ENCODE results near the gene PARN.
A peak's percentile ranks its signal among the peaks of the same experiment; 100 is the strongest.
"Not testable (repeated sequence)": the region's sequence is repeated elsewhere in the genome, so short reads cannot be mapped to it uniquely, and the experiment has no call there.

The PARN gene

DNA sequence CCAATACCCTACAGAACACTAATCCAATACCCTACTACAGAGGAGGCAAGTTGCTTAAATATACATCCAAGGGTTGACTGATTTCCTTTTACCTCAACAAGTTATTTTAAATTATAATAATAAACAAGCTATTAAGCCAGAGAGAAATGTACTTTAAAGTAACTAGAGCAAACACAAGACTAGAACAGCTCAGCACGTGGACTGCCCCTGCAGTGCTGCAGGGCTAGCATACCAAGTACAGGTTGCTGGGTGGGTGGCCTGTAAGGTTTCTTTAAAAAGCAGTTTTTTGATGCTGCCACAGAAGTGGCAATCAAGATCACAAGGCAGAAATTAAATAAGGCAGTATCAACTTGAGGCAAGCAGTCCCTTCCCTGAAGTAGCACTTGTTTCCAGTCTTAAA, 63.5 kb downstream of the PARN start:
- DNase-seq = no peak

DNA sequence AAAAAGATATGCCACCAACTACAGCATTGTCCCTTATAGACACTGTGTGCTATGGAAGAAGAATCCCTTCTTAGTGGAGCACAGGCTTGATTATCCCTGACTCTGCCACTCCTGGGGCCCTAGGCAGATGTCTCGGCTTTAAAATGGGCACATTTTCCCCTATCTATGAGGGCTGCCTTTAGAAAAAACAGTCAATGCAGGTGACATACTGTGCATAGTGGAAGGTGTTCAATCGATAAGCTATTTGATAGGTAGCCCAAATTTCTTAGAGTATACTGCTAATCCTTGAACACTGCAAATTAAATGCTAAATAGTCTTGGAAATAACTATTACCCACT, 64.4 kb downstream of the PARN start:
- no peak for DNase-seq

DNA sequence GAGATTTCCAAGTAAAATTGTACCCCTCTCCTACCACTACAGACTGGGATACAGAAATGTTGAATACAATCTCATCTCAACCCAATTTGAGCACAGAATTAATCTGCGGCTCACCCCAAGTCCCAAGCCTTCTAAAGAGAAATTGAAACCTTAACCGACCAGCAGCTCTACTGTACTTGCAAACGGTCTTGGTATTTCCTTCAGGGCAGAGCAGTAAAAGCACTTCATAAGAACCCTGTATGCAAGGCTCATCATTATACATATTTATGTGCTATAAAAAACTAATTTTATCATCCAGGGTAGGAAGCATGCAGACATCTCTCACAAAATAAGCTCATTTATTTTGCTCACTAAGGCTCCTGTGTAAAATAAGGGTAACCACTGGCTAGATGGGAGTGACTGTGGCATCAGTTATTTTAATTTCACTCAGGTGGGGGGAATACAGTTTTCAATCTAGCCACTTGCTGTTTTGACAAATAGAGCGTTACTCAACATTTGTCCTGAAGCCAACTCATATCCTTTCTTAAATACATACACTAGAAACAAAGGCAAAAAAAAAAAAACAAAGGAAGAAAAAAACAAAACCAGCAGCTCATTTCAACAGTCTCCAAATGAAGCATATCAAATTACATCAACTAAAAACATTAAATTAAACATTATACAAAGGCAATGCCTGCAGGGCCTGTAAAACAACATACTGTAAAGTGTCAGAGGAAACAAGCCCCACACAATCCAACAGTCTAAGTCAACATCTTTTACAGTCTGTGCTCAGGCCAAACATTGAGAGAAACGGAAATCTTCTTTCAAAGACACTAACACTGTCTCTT, 65.0 kb downstream of the PARN start:
- peak; percentile 71 for DNase-seq

DNA sequence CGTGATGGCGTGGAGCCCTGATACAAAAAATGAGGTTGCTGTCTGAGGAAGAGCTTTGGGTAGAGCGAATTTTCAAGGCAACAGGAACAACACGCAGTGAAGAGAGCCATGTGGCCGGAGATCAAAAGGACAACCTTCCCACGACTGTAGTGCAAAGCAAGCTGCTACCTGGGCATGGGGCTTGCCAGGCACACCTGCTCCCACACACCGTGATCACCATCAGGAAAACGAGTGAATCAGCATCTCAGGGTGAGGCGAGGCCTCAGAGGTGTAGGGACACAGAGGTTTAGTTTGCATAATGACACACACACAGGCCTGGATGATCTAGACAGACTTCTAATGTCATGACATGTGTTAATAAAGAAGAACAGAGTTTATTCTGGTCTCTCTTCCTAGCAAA, 65.7 kb downstream of the PARN start:
- DNase-seq = no peak

DNA sequence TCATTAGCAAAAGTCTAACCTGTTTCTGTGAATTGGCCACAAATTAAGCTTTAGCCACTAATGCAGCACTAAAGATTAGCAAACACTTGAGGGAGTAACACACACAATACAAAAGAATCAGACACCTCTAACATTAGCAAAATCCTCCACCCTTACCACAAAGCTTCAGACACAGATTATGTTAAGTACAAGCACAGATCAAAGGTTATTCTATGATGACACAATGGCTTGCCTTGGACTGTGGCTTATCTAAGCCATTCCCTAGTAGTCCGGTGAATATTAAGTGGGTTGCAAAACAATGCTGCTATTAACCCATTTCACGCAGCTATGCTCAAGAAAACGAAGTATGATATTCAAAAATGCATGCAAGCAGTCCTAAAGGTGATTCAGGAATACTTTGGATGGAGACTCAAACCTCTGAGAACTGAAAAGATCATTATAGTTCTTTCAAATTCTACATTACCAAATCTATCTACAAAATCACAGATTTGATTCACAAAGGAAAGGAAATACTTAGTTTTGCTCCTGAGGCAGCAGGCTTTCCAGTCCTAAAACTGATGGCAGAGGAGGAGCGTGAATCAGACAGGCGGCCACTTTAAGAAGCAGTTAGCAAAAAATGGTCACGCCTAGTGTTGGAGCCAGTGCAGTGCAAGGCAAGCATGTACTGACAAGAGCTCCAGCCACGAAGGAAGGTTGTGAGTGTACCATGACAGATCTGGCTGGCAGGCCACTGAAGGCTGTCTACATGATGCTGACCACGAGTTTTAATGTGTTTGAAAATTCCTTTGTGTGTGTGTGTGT, 67.2 kb downstream of the PARN start:
- peak; percentile 26 for DNase-seq

DNA sequence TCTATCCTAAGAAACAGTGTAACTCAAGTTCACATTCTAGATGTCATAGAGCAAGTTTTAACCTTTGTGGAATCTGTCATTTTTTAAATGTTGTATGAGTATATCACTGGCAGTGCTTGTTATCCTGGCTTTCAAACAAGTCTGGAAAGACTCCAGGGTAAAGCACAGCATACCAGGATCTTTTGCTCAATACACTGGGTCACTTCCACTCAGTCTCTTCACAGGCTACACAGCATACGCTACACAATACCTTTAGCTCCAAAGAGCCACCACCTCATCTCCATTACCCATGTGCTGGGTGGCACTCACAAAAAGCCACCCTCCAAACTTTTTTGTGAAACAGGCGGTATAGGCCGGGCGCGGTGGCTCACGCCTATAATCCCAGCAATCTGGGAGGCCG, 69.5 kb downstream of the PARN start:
- DNase-seq = no peak

DNA sequence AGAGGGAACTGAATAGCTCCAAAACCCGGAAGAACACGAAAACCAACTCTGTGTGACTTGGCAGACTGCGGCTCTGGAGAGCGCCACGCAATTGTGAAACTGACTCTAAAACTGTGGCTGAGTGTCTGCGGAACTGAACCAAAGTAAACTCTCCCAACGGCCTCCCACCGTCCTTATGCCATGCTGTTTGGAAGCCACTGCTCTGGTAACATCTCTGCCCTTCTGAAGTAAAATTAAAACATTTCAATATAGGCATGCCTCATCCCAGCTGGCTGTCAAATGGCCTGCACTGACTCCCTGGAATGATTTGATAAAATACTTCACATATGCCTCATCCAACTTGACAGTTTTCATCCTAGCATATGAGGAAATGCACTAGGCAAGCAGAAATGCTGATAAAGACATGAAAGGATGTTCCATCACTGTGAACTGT, 70.2 kb downstream of the PARN start:
- no peak for DNase-seq

DNA sequence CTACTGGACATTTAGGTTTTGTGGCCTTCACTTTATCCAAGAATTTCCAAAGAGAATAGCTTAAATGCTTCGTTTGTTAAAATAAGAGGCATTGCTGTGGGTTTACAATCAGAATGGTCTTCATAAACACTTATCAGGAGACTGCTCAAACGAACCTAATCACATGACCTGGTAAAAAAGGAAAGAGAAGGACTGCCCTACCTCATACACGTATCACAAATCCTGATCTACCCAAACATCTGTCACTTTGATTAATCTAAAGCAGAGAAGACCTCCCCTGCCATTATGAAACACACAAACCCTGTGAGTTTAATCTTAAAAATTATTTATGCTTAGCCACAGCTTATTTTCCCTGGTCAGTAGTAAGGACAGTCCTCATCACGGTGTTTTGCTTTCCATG, 76.6 kb downstream of the PARN start:
- DNase-seq = no peak

DNA sequence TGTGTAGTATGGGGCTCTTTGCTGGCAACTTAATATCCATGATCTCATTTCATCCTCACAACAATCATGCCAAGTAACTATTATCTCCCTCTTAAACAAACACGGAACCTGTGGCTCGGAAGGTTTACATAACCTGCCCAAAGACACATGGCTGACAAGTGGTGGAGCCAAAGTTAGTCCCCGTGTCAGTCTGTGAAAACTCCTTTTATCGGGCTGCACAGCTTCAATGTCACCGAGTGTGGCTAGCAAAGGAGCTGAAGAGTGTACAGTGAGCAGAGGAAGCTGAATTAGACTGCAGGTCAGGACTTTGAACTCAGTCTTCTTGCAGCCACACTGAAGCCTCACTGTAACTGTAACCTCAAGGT, 80.3 kb downstream of the PARN start:
- no peak for DNase-seq

DNA sequence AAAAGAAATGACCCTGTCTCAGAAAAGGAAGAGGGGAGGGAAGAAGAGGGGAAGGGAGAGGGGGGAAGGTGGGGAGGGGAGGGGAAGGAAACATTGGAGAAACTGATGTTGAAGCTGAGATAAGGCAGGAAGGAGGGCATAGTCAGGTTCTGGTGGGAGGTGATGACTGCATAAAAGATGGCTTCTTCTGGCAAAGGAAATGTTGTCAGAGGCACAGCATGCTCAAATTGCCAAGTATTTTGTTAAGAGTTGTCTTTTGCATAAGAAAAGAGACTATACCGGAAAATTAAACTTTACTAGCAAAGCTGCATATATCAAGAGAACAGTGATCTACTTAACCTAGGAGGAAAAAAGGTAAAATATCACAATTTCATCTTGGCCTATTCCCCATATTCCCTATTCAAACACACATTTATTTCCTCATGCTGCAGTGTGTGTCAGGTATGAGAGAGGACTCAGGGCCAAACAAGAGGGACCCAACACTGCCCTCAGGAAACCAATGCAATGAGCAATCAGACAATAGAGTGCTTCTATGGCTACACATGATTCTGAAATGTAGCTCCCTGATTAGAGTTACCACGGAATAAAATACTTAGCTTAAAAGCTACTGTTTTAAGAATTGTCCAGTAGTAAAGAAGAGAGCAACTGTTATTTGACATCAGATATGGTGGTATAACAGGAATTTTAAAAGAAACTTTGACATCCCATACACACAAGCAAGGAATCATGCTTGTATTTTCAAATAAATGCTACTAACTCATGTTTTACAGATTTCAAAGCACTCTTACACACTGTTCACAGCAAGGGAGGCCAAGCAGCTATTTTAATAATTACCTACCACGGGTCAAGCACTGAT, 80.9 kb downstream of the PARN start:
- no peak for DNase-seq

DNA sequence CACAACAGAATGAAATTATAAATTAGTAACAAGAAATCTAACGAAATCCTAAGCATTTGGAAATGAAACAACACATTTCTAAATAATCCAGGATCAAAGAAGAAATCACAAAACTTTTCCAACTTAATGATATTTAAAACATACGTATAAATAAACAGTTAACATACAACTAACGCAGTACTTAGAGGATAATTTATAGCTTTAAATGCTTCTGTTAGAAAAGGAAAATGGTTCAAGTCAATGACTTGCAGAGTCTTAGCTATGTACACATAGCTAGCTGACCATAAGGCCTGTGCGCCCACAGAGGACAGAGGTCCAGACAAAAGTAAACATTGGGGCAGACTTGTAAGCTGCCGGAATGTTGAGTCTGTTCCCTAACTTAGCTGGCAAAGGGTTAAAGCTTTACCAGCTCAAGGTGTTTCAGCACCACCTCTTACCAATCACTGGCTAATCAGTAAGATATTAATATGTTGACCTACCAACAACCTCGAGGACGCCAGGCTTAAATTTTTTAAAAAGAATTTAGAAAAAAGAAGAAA, 84.6 kb downstream of the PARN start:
- DNase-seq = no peak

DNA sequence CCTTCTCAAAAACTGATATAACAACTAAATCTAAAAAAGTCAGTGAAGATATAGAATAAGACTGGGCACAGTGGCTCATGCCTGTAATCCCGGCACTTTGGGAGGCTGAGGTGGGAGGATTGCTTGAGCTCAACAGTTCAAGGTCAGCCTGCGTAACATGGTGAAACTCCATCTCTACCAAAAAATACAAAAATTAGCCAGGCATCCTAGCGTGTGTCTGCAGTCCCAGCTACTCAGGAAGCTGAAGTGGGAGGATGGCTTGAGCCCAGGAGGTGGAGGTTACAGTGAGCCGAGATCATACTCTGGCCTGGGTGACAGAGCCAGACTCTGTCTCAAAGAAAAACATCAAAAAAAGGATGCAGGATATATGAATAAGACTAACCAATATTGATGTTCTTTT, 85.2 kb downstream of the PARN start:
- DNase-seq = not testable (repeated sequence)

DNA sequence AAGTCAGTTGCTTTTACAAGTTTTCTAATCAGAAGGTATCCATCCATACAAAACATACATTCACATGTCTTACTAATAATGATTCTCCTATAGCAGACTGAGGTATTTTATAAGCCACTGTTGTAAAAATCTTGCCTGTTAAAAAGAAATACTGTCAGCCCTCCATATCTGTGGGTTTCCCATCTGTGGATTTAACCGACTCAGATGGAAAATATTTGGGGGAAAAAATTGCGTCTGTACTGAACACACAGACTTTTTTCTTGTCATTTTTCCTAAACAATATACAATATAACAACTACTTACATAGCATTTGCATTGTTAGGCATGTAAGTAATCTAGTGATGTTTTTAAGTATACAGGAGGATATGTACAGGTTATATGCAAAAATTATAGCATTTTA, 90.4 kb downstream of the PARN start:
- DNase-seq = no peak

DNA sequence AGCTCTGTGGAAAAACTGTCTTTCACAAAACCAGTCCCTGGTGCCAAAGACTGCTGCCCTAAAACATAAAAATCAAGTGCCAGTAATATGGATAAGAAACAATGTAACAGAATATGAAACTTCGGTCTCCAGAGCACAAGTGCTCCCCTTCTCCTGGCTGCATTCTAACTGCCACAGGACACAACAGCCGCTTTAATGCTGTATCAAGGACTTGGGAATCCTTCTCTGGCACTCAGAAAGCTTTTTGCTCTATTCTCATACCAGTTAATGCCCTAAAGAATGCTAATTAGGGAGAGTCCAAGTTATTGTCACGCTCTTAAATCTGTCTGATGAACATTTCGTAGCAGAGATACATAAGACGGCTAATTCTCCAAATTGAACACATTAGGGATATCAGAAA, 90.9 kb downstream of the PARN start:
- no peak for DNase-seq

DNA sequence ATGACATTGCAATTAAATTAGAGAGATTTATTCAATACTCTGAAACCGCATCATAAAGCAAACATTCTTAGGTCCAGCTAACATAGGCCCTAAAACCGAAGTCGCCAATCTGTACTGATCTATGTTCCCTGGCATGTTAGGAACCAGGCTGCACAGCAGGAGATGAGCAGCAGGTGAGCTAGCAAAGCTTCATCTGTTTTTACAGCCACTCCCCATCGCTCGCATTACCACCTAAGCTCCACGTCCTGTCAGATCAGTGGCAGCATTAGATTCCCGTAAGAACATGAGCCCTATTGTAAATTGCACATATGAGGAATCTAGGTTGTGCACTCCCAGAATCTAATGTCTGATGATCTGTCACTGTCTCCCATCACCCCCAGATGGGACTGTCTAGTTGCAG, 91.5 kb downstream of the PARN start:
- no peak for DNase-seq

DNA sequence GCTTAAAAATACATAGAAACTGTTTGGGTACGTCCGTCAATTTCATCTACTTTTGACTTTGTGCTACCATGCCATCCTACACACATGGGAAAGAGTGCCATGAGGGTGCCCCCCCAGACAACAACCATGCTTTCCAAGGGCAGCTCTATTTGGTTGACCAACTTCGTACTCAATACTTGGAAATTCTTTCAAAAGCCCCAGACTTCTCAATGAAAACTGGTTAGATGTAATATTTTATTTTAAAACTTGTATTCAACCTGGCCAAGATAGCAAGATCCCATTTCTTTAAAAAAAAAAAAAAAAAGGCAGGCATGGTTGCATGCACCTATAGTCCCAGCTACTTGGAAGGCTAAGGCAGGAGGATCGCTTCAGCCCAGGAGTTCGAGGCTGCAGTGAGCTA, 98.4 kb downstream of the PARN start:
- no peak for DNase-seq

DNA sequence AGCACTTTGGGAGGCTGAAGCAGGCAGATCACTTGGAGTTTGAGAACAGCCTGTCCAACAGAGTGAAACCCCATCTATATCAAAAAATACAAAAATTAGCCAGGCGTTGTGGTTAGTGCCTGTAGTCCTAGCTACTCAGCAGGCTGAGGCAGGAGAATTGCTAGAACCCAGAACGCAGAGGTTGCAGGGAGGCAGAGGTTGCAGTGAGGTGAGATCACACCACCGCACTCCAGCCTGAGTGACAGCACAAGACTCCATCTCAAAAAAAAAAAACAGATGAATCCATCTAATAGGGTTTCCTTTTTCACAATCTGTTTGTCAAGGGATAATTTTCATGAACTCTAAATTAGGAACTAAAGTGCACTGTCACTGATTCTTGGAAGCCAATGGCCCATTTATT, 99.0 kb downstream of the PARN start:
- no peak for DNase-seq

DNA sequence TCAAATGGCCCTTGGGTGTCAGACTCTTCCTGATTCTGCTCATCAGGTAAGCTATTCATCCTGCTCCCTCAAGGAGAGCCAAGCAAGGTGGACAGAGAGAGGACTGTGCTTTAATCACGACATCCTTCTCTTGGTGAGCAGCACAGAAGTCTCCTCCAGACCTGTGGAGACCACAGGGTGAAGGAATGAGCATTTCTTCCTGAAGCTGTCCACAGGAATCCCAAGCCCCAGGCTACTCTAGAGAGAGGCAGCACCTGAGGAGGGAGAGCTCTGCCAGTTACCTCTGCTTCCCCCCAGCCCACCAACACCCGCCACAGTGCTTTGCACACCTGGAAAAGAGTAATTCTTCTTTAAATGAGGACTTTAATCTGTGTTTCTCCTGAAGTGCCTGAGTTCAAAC, 100.0 kb downstream of the PARN start:
- DNase-seq = no peak

DNA sequence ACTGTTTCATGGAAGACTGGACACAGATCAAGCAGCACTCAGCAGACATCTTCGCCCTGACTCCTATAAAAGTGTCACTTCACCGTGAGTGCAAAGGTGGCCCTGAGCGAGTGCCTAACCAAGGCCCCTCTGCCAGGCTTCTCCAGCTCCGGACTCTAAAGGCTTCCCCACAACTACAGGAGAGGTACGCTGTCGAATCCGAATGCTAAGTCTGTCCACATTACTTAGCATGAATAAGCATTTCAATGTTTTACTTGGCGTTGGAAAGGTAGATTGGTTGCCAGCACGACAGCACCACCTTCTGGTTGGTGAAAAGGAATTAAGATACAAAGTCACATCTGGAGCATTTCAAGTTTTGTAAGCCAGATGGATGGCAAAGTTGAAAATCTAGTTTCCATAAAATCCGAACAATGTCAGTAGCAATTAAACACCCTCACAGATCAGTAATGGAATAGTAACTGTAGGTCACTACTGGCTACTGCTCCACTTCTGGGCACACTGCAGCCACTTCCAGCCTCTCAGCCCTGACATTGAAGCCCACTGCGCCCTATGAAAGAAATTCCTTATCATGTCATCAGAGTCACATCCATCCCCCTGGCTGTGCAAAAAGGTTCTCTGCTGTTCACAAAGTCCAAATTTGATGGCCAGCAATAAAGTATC, 100.9 kb downstream of the PARN start:
- peak; percentile 69 for DNase-seq

DNA sequence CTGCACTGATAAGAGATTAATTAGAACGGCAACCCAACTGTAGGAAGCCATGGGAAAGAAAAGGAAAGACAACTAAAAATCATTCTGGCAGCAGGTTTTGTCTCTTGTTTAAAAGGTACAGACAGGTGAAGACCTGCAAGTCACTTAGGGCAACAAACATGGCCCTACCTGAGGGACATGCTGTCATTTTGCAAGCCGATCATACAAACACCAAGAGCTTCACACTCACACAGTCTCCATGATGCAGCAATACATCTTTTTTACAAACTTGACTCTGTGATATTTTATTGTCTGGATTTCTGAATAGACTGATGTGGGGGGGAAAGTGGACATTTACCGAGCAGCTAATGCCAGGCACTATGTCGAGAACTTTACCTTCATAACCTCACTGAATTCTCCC, 101.8 kb downstream of the PARN start:
- no peak for DNase-seq

DNA sequence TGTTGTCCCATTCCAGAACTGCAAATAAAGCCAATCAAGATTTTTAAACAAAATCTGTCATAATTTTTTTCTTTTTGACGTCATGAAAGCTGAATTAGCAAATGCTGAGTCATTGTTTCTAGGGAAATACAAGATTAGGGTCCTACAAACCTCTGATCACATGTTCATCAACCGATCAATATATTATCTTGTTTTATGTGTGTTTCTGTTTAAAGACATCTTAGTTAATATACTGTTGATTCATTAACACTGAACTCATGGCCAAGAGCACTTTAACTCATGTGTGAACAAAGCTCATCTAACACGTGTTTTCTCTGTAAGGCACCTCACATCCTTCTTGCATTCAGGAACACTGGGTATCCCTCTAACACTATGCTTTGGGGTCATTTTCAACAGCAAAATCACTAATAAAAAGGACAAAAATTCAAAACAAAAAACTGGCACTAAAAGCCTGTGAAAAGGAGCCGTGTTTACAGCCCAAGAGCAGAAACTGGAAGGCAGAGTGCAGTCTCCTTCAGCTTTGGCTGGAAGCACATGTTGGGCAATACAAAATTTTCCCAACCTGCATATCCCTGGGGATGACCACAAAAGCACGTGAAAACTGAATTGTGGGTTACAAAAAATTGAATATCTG, 102.5 kb downstream of the PARN start:
- DNase-seq = no peak

DNA sequence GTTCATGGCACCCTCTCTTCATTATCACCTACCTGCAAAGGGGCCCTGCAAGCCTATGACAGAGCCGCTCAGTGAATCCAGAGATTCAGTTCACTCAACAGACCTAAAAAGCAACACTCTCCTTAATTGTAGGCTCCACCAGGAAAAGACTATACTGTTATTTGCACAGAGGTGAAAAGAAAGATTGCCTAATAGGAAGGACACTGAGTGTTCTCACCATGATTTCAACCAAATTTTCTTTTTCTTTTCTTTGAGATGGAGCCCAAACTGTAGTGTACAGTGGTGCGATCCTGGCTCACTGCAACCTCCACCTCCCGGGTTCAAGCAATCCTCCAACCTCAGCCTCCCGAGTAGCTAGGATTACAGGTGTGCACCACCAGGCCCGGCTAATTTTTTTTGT, 104.5 kb downstream of the PARN start:
- no peak for DNase-seq
